Pons (tissue), 1 donor: Measurements from ENCODE around the gene LINC00632.
"Not testable (repeated sequence)": the region's sequence is repeated elsewhere in the genome, so short reads cannot be mapped to it uniquely, and the experiment has no call there.

ENCODE experiments used
- DNase-seq: peaks from one replicate; pipeline ENCODE4 v3.0.0-alpha.2; 2016; ENCODE audit warnings: low spot score

LINC00632 gene

DNA sequence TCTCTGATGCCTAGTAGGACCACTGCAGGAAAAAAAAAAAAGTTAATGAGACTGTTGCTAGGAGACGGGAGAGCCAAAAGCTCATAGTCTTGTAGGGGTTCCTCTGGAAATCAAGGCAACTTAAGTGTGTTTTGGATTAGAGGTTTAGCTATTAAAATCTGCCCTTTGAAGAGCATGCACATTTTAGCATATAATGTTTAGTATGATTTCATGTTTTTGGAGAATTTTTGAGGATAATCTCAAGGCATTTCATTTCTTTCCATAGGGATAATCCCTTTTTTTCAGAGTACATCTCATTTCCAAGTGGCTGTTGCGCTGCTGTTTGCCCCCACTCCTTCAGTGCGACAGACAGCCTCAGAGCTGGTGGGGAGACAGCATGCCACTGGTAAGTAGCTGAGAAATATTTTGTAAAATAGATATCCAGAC, at the start of gene LINC00632:
Gene LINC00632 (plus strand): TSS at position 339 of the 426 bp plus-strand sequence.
- peak; percentile 75 for DNase-seq

DNA sequence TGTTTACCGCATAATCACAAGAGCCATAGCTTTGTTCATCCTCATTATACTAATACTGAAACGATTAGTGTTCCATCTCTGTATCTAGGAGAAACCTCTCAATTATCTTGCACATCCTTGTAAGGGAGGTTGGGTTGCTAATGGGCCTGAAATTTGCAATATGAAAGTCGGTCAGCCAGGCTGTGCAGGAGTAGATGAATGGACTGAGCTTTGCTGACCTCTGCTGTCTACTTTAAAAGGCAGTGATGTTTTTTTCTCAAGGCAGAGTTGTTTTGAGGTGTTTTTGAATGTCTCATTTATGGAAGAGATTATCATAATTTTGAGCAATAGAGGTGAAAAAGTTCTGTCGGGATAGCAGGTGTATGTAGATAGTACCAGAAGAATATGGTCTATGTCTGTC, 47.9 kb upstream of the LINC00632 start:
- peak; percentile 29 for DNase-seq

DNA sequence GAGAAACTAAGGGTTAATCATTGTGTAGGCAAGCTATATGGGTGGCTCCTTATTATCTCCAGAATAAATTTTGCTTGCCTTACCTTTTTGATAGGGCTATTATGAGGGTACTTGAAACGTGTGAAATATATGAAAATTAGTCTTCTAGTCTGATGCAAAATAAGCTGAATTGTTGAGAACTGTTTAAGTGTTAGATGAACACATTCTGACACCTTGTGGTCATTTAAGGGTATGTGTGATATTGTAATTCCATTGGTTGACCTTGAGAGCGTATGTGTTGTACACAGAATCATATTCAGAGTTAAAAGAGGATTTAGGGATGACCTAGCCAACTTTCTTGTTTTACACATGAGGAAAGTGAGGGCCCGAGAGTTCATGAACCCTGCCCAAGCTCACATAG, 44.6 kb upstream of the LINC00632 start:
- peak; percentile 60 for DNase-seq

DNA sequence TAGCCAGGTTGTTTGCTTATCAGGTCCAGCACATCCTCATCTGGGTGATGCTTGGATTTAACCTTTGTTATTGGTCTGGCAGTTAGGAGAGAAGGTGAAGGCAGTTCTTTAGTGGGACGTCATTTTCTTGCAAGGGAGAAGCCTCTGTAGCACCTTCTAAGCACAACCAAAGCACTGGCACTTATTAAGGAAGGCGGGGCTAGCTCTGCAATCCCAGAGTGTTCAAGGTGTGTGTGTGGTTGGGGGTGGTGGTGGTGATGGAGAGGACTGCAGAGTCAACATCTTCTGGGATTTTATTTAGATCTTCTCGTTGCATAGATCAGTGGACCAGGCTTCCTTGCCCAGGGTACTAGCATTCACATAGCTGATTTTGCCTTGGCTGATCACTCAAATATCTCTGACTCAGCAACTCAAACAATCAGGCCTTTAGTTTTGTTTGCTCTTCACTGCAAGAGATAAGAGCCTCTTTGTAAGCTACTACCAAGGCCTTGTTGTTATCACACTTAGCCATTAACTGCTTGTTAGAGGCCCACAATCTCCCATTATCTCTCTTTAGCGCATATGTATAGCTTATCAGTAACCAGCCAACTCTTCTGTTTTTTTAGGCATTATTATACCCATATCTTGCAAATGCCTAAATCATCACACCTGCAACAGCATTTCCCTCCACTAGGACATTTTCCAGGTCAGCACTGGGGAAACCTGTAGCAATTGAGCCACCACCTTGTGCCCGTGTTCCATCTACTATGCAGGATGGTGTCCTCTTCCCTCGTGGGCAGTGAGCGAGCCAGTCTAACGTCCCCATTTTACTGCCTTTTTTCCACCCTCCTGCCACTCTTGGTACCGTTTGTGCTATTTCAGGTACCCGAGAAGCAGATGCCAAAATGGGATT, 36.5 kb upstream of the LINC00632 start:
- peak; percentile 91 for DNase-seq

DNA sequence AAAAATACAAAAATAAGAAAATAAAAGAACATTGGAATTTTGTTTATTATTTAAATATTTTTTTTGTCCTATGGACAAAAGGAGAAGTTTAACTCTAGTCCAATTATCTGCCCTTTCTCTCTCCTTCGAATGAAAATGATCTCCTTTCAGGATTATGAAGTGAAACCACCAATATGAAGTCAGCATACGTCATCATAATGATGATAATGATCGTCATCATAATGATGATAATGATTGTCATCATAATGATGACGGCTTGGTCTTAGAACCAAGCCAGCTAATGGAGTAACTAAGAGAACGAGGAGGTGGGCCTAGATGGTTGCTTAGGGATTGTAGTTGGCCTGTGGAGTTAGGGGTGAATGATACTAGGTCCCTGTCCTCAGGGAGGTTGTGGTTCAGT, 21.9 kb upstream of the LINC00632 start:
- no peak for DNase-seq

DNA sequence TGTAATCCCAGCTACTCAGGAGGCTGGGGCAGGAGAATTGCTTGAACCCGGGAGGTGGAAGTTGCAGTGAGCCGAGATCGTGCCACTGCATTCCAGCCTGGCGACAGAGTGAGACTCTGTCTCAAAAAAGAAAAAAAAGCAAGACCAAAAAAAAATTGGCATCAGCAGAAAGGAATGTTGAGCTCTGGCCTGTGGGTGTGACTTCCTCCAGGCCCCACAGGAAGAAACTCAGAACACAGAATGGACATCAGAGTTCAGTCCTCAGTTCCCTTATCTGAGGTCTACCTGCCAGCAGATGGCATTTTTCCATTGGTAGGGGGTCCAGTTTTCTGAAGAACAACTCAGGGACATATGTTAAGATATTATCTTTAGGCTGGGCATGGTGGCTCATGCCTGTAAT, 18.0 kb upstream of the LINC00632 start:
- DNase-seq: not testable (repeated sequence)

DNA sequence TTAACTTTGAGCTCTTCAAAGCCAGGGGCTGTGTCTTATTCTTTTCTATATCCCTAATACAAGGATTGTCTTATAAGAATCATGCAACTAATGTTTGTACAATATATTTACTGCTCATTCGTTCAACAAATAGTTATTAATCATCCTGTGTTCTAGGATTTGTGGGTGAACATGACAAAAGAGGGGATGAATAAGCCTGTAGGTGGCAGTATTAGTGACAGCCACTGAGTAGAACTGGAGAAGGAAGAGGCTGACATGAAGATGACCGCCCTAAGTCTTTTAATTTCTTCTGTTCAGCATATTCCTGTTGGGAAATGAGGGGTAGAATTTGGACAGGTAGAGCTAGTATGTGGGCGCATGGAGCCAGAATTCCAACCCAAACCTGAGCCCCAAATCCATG, 11.9 kb upstream of the LINC00632 start:
- DNase-seq: no peak

DNA sequence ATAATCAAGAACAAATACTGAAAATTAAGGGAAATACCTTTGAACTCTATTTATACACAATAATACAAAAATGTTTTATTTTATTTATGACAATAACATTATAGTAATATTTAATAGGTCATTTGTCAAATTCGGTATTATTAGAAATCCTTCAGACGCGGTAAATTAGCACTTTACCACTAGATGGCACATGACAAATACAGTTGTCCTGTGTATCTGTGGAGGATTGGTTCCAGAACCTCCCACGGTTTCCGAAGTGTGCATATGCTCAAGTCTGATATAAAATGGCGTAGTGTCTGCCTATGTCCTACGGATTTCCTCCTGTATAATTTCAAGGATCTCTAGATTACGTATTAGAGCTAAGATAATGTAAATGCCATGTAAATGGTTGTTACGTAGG, 8.1 kb upstream of the LINC00632 start:
- DNase-seq: peak; percentile 64

DNA sequence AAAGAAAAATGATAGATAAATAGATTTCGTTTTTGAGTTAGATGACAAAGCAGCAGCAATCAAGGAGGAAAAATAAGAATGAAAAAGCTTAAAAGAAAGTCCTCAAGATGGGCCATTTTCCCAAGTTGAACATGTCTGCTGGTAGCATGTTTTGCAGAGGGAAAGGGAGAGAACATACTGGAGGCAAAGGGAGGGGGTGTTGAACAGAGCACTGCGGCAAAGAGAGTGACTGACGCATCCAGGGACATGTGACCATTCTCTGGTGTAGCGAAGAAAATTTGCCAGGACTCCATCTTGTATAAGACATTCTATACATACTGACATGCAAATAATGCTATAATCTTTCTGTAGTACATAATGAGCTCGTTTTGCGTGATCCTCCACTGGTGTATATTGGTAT, 1.2 kb downstream of the LINC00632 start:
- DNase-seq: peak; percentile 88

DNA sequence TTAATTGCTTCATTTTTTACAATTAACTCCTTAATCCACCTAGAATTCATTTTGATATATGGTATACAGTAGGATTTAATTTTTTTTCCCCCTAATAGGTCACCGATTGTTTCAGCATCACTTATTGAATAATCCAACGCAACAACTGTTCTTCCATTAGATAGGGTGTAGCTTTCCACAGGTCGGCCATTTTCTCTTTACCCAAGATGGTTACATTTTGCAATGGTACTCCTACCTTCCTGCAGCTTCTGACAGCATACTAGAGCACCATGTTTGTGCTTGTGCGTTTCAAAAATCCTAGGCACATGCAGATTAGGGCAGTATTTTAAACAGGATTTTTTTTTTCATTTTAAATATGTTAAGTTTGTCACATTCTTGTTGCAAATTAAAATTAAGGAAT, 2.3 kb downstream of the LINC00632 start:
- DNase-seq: no peak

DNA sequence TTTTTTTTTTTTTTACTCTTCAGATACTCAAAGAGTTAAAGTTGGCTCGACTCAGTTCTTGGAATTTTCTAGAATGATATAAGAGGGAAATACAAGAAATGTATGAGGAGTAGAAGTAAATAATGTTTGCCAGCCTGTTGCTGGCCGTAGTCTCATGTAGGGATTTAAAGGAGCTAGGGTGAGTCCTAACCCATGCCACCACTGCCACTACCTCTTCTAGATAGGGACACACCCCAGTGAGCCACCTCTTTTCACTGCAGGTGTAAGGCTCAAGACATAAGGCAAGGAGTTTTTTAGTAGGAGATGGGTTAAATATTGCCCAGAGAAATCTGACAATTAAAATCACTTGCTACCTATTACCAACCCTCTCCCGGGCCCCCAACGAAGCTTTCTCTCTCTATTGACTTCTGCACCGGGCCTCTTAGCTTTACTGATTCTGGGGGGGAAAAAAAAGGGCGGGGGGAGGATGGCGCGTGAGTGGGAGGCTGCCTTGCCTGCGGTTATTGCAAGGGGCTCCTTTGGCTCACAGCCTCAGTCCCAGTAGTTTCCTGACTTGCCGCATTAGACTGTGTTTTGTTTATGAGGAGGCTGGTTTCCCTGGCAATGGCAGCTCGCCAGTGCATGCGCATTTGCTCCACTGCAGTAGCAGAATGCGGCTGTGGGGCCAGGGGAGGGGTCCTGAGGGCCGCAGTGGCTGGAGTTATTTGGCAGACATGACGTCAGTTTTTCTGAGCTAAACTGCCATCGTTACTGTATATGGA, 3.0 kb downstream of the LINC00632 start:
- DNase-seq: peak; percentile 61

DNA sequence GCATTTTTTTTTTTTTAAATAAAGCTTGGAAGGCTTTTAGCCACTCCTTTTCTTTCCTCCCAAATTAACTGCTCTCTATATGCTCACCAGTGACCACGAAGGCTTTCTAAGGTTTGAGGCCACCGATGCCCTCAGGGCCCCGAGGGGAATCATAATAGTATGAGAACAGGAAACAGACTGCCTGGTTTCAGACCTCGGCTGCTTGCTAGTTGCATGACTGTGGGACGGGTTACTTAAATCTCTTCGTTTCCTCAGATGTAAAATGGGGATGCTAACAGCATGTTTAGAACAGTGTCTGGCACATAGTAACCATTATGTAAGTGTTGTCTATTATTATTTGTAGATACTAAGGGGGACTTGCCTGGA, 3.6 kb downstream of the LINC00632 start:
- DNase-seq: no peak

DNA sequence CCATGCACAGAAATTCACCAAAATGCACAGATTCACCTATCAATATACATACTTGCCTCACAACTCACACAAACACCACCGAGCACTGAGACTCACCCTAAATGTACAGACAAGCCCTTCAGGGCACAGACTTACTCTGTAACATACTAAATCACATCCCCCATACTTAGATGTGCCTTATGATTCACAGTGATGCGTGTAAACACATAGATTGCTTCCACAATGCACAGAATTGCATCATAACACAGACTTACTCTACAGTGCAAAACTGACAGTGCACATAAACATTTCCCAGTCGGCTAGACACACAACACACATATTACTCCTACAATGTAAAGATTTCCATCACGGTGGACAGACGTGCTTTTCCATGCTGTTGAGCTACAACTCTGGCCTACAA, 6.2 kb downstream of the LINC00632 start:
- no peak for DNase-seq

DNA sequence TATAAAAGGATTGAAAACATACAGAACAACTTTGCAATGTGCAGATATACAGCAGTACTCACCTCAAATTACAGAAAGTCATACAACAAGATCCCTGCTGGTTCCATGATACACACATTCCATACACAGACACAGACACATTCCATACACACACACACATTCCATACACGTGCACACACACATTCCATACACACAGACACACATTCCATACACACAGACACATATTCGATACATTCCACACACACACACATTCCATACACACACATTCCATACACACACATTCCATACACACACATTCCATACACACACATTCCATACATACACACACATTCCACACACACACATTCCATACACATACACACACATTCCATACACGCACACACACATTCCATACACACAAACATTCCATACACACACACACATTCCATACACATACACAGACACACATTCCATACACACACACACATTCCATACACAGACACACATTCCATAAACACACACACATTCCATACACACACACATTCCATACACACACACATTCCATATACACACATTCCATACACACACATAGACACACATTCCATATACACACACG, 13.7 kb downstream of the LINC00632 start:
- DNase-seq: no peak

DNA sequence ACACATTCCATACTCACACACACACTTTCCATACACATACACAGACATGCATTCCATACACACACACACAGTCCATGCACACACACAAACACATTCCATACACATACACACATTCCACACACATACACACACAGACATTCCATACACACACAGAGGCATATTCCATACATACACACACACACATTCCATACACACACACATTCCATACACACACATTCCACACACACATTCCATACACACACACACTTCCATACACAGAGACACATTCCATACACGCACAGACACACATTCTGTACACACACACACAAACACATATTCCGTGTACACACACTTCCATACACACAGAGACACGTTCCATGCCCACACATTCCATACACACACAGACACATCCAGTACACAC, 14.8 kb downstream of the LINC00632 start:
- no peak for DNase-seq

DNA sequence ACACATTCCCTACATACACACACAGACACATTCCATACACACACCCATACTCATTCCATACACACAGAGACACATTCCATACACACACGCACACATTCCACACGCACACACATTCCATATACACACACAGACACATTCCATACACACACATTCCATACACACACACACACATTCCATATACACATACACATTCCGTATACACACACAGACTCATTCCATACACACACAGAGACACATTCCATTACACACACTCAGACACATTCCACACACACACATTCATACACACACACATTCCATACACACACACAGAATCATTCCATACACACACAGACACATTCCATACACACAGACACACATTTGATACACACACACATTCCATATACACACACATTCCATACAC, 15.2 kb downstream of the LINC00632 start:
- DNase-seq: no peak

DNA sequence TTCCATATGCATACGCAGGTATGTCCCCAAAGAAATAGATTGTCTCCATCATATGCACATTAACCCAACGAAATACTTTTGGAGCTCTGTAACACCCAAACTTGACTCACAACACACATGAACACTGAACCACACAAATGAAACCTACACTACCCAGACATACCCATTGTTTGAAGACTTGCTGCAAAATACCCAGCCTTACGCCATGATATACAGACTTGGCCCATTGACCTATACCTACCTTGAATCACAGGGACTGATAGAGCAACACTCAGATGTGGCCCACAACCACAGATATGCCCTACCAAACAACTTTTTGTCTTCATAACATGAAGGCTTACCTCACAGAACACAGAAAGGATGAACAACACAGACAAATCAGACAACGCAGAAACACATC, 15.9 kb downstream of the LINC00632 start:
- no peak for DNase-seq

DNA sequence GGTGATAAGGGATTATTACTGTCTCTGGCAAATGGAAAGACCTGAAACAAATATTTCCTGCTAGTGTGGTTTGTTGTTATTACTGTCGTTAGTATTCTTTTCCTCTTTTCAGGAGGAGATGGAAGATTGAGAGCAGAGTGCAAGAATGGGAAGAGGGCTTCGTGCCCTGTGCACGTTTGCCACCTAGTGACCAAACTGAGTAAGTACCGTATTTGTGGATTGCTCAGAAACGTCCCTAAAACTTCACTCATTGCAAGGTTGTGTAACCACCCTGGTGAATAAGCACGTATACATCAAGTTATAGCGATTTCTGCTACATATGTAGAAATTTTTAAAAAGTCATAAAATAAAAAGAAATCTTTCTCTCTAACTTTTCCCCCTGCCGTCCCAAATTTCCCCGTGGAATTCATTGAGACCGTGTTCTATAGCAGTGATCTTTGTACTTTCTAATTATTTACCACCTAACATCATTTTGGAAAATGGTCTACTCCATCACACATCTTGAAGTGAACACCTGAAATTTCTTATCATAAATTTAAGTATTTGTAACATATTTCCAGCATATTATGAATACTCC, 24.3 kb downstream of the LINC00632 start:
- DNase-seq: peak; percentile 48

DNA sequence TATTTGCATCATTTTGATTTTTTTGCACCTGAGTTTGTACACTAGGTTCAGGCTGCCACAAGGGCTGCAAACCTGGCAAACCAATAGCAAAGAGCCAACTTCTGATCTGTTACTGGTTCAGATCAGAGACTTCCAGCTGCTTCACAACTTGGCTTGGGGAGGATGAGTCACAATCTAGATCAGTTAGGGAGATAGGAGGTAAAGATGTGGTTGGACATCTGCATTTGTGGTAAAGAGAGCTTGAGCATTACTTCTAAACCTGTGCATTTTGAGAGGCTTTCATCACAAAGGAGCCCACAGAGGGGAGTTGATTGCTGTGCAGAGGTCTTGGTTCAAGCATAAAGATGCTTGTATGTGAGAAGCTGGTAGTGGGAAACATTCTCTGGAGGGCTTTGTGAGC, 34.5 kb downstream of the LINC00632 start:
- DNase-seq: no peak

DNA sequence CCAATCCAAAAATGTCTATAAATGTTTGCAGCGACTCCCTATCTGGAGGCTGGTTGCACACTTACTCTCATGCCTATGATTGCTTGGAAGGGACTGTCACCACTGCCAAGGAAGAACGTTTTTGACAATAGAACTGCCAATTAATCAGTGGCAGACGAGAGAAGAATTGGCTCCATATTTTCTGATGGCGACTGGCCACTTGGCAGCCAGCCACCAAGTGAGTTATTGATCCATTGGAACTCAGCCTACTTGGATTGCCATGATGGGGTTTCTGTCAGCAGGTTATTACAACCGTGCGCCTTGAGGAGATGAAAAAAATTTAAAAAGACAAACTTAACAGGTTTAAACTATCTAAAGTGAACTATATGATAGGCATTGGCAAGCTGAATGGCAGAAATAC, 47.4 kb downstream of the LINC00632 start:
- DNase-seq: no peak

DNA sequence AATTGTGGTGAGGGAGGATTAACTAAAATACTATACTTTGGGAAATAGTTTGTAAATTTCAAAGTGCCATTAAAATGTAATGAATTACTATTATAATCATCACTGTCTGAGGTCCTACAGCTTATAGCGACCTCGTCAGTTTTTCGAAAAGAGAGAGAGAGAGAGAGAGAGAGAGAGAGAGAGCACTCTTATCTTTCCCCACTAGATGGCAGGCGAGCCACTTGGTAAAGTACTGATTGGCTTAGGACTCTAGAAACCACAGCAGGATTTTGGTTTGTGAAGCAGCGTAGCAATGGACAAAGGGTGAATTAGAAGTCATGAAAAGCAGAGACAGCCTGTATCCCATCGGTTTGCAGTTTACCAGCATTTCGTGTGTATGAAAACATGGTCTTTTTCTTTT, 52.5 kb downstream of the LINC00632 start:
- peak; percentile 82 for DNase-seq

DNA sequence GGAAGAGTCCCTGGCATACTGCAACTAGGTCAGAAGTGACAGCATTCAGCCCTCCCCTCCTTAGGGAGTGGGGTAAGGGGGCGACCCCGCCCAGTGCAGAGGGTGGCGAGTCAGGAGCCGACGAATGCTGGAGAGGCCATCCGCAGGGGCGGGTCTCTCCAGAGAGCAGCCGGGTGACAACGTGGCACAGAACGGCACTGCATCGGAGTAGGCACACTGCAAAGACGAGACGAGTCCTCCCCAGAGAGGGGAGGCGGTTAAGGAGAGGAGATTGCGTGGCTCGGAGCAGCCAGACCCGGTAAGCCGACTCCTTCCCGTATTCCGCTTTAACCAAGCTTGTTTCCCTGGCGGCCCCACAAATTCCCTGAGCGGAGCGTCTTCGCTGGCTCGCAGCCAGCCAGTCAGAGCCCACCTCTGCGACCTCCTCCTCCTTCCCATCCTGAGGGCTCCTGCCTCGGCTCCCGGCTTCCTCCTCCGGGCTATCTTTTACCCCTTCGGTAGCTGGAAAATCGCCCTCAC, 54.9 kb downstream of the LINC00632 start:
- DNase-seq: peak; percentile 7
